Activated CD4-positive, CD25-positive, alpha-beta regulatory T cell treated with anti-CD3 and anti-CD28 coated beads, Interleukin-2, amount 50 U/mL, for 72 hours (primary cell): Measurements from ENCODE around the gene DNAJC6.
"Not testable (repeated sequence)": the region's sequence is repeated elsewhere in the genome, so short reads cannot be mapped to it uniquely, and the experiment has no call there.

Experiments
- DNase-seq: peaks from one replicate; pipeline ENCODE4 v3.0.0; 2021

Gene DNAJC6

DNA sequence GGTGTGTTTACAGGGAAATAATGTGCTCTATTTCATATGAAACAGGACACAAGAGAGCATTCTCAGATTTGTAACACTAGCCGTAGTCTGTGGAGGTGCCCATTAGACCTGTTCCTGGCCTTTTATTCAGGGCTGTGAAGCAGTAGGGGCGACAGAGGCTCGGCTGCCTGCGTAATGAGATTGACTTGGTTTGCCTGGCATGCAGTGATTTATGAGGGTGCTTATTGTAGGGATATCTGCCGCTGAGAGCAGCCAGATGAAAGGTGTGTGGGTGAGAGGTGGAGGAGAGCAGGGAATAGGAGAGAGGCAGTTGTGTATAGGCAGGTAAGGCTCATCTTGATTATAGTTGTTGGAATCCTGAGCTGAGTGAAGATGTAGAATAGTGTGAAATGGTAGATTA lies 51.3 kb downstream of the DNAJC6 start:
- DNase-seq: no peak

DNA sequence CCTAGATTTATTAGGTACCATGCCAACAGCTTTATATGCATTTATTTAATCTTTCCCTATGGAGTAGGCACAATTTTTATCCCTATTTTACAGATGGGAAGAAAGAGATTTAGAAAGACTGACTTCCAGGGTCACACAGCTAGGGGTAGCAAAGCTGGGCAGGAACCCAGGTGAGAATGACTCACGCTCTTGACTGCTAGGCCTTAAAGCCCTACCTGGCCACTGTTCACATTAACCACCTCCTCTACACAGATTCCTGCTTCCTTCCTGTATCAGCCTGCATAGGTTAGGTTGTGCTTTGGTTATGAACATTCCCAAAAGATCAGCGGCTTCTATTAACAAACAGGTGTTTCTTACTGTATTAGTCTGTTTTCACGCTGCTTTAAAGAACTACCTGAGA lies 53.2 kb downstream of the DNAJC6 start:
- DNase-seq: no peak

DNA sequence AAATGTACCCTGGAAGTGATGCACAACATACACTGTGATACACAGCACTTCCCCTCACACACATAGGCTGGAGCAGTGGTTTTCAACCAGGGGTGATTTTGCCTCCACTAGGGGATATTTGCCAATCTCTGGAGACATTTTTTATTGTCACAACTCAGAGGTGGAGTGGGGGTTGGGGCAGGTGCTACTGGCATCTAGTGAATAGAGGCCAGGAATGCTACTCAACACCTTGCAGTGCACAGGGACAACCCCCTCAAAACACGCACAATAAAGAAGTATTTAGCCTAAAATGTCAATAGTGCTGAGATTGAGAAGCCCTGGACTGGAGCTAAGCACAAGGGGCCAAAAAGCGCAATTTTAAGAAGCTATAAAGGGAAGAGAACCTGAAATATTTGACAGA lies 54.1 kb downstream of the DNAJC6 start:
- no peak for DNase-seq

DNA sequence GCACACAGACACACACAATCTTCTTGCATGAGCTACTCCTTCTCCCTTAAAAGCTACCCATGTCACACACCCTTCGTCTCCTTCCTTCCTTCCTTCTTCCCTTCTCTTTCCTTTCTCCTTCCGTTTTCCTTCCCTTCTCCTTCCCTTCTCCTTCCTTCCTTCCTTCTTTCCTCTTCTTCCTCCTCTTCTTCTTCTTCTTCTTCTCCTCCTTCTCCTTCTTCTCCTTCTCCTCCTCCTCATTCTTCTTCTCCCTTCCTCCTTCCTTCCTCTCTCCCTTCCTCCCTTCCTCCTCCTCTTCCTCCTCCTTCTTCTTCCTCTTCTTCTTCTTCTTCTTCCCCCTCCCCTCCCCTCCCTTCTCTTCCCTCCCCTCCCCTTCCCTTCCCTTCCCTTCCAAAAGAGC lies 59.1 kb downstream of the DNAJC6 start:
- DNase-seq: no peak

DNA sequence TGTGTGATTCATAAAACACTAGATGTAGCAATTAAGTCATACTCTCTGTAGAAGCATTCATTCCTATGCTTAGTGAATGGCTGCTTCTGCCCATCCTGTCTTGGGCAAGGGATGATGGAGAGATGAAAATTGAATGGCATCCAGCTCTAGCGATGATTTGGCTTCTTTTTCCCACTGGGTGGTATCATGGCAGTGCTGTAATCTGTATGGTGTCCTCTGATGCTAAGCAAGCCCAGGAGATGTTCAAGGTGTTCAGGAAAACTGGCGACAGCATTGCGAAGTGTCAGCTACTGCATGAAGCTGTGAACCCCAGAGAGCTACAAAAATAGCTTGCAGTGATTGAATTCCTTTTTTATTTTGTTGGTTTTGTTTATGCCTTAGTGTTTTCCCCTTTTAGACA lies 62.2 kb downstream of the DNAJC6 start:
- no peak for DNase-seq

DNA sequence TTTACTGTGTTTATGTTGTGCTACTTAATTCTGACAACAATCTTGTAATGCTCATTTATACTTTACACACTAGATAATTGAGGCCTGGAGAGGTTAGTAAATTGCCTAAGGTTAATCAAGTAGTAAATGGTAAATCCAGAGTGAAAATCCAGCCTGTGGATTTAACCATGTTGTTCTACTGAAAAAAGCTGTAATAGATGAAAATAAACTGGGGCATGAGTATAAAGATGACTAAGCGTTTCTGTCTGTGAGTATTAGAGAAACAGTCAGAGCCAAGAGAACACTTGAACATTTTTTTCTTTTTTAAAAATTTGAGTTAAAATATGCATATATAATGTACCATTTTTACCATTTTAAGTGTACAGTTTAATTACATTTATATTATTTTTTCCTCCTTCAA lies 63.2 kb downstream of the DNAJC6 start:
- DNase-seq: no peak

DNA sequence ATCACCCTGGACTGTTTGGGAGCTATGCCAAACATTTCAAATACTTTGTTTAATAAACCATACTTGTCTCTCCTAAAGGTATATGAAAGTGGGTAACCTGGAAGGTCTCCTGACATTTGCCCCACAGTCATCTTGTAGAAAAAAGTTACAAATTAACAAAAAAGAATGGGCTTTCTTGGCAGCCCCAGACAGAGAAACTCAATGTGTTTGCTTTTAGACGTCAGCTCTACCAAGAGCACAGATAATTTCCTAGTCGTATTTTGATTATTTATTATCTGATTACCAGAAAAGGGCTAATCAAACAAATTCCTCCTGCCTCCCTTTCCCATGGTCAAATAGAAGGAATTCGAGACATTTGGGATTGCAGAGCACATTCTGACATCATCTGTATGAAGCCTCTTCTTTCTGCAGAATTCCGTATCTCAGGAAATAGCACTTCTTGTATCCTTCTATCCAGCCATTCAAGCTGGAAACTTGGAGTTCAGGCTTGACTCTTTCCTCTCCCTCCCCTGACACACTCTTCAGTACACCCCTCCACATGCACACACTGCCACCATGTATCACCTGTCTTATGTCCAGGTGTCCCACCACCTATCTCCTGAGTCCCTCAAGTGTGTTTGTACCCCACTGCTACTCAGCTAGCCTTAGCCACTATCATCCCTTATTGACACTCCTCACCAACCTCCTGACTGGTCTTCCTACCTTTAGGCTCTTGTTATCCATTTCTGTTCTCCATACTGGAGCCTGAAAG lies 68.3 kb downstream of the DNAJC6 start:
- no peak for DNase-seq

DNA sequence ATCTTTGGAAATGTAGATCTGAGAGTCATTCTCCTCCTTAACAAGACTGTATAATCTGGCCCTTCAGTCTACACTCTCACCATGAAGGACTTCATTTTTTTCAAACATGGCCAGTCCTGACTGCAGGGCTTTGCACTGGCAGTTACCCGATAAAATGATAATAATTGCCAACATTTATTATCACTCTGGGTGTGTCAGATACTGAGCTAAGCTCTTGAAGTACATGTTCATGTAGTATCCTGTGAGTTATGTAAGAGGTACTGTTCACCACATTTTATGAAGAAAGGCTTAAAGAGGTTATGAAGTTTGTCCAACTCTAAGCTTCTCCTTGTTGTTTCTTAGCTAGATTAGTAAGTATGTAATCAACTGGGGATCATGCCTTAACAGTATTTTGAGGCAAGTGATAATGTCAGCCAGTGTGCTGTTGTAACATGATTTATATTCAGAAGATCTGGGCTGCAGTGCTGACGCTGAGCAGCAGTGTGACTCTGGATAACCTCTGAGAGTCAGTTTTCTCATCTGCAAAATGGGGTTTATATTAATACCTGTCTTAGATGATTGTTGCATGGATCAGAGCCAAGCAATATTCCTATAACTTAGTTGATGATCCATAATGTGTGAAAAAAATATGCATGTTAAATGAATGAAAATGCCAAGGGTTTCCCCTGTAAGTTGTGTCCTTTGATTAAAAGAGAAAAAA lies 69.1 kb downstream of the DNAJC6 start:
- no peak for DNase-seq

DNA sequence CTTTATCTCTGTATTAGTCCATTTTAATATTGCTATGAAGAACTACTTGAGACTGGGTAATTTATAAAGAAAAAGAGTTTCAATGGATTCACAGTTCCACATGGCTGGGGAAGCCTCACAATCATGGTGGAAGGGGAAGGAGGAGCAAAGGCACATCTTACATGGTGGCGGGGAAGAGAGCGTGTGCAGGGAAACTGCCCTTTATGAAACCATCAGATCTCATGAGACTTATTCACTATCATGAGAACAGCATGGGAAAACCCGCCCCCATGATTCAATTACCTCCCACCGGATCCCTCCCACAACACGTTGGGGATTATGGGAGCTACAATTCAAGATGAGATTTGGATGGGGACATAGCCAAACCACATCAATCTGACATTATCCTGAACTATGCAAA lies 75.1 kb downstream of the DNAJC6 start:
- not testable (repeated sequence) for DNase-seq

DNA sequence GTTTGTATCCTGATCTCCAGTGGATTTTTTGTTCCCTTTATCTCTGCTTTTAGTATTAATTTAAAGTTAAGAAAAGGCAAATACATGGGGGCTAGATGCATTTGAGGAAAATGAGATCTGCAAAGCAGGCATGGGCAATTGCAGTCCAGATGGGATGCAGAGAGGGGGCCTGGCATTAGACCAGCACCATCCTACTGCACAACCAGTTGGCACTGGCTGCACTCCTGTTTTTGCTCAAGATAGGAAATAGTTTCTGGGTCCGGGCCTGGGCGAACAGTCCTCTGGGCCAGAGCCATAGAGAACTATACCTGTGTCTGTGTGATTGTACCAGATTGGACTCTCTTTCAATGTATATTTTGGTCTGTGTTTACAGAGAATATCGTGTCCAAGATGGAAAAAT lies 77.1 kb downstream of the DNAJC6 start:
- no peak for DNase-seq

DNA sequence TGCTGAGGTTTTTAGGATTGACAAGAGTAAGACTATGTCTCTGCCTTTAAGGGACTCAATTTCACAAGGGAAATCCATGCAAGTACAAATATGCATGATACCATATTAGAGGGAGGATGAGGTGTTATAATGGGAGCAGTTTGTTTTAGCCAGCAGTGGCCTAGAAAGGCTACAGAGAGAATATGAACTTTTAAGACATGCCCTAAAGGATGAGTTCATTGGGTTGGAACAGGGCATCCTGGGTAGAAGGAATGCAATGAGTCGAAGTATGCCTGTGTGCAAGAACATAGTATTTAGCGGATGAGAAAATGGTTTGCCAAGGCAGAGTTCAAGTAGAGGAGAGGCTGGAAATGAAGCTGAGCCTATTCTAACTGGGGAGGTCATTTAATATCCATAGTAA lies 78.5 kb downstream of the DNAJC6 start:
- DNase-seq: no peak

DNA sequence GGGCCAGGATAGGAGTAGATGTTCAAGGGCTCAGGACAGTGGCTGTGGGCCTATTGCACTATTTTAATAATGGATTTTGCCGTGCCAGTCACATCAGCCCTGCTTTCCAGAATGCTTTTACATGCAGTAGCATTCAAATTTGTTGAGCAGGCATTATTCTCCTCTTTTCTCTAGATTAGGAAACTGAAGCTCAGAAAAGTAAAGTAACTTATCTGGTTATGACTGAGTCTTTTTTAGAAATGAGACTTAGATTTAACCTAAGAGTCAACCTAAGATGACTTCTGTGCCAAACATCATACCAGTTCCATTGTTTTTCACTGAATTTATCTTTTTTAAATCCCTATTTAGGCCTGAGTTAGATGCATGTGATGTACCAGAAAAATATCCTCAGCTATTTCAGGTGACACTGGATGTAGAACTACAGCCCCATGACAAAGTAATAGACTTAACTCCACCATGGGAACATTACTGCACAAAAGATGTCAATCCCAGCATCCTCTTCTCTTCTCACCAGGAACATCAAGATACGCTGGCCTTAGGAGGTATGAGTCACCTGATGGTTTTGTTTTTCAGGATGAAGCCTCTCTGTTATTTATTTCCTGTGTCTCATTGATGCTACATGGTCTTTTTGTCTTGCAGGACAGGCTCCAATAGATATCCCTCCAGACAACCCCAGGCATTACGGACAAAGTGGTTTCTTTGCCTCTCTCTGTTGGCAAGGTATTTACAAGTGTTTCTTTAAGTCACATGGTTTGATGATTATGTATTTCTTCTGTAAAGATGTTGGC lies 79.8 kb downstream of the DNAJC6 start:
- DNase-seq: no peak

DNA sequence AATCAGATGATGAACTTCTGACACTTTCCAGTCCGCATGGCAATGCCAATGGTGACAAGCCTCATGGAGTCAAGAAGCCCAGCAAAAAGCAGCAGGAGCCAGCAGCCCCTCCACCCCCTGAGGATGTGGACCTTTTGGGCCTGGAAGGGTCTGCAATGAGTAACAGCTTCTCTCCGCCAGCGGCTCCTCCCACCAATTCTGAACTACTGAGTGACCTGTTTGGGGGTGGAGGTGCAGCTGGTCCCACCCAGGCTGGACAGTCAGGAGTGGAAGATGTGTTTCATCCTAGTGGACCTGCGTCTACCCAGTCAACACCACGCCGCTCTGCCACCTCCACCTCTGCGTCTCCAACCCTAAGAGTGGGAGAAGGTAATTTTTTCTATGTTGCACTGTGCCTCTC lies 83.2 kb downstream of the DNAJC6 start:
- DNase-seq: no peak

DNA sequence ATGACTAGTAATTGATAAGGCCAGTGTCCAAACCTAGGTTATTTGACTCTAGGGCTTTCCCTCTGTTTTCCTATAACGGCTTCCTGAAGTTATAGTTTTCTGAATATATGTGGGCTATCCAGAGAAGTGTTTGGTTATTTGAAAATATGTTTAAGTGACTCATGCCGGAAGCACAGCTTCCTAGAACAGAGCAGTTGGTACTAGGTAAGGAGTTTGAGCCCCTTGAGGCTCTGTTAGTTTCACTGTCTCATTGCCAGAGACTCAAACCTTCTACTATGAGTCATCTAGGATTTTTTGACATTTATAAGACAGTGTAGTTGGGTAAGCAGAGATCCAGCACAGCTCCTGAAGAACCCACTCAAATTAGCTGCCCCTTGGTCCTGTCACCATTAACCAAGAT lies 84.0 kb downstream of the DNAJC6 start:
- no peak for DNase-seq

DNA sequence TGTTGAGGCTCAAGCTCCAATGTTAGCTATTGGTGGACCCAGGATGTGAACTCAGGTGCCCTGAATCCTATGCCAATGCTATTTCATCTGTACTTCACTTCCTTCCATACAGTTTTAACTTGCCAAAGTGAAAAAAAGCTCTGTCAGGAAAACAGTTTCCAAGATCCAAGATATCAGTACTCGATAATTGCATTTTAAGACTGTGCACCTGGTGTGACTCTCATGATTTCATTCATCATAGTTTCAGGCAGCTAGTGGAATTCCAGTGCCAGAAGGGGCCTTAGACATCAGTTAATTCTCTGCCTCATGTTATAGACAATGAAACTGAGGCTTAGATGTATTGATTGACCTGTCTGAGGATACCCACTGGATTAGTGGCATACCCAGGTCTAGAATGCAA lies 84.6 kb downstream of the DNAJC6 start:
- no peak for DNase-seq

DNA sequence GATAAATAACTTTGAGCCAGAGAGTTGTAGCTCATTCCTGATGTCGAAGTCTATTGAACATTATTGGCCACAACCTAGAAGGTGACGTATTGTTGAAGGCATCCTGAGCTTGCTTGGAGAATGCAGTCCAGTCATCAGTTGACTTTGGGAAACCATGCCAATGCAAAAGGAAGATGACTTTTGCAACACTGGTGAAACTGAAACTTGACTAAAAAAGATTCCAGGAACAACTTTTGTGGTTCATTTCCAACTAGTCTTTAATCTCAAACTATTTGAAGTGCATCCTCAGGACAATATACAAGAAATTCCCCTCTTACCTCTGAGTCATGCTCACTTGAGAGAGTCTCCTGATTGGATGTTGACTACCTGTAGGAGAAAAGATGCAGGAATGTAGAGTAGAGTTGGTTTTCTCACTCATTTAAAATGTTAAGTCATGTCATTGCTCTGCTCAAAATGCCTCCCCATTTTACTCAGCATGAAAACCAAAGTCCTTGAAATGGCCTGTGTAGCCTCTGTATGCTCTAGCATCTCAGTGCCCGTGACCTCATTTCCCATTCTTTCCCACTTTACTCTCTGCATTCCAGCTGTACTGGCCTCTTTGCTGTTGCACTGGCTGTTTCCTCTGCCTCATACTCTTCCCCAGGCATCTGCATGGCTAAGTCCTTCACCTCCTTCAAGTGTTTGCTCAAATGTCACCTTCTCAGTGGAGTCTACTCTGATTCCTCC lies 86.7 kb downstream of the DNAJC6 start:
- no peak for DNase-seq

DNA sequence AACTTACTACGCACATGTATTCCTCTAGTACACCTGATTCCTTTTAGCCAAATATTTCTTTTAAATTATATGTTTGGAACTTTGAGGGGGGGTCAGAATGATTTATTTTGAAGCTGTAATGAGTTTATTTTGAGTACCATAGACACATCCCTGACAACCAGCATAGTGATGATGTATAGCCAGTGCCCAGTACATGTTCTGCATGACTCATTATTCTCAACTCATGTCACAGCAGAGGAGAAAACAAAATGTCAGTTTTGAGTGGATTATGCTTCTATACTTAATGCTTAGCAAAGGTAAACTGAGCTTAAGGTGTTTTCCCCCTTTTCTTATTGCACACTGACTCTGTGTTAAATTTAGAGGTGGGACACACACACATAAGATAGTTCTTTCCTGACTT lies 88.7 kb downstream of the DNAJC6 start:
- DNase-seq: no peak

DNA sequence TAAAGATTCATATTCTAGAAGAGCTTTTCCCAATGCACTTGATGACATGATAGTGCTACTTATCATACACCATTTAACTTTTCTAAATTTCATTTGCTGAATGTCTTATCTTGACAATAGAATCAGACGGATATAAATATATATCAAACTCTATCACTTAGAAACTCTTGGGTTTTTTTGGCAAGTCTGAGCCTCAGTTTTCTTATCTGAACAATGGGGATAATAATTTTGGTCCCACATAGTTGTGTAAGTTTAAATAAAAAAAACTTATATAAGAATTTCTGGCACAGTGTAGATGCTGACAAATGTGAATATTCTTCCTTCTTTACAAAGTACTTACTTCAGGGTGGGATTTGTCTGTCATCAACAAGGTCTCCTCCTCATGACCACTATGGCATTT lies 89.7 kb downstream of the DNAJC6 start:
- no peak for DNase-seq

DNA sequence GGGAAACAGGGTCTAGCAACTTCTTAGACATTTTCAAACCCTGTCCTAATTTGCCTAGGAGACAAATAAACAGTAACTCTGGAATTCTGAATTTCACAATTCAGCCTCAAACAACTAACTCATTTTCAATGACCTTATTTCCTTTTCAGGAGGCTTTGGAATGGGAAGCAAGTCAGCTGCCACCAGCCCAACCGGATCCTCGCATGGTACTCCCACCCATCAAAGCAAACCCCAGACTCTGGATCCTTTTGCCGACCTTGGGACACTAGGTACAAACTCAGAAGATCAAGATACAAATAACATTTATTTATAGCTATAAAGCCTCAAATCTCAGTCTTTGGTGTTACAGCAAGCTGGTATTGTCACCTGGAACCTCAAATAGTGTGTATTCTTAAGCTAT lies 92.3 kb downstream of the DNAJC6 start:
- DNase-seq: no peak

DNA sequence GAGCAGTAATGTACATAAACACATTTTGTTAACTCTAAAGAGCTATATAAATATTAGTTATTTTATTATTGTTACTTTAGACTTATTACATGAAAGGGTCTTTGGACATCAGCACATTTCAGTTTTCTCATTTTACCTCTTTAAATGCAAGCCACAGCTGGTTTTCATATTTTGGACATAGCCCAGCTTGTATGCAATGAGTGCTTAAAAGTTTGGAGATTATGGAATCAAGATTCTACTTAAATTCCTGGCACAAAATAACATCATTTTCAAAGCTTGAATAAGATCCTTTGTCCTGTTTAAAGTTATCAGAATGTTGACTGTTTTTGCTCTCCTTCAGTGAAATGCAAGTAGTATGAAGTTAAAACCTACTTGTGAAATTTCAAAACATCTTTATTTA lies 95.6 kb downstream of the DNAJC6 start:
- DNase-seq: no peak

DNA sequence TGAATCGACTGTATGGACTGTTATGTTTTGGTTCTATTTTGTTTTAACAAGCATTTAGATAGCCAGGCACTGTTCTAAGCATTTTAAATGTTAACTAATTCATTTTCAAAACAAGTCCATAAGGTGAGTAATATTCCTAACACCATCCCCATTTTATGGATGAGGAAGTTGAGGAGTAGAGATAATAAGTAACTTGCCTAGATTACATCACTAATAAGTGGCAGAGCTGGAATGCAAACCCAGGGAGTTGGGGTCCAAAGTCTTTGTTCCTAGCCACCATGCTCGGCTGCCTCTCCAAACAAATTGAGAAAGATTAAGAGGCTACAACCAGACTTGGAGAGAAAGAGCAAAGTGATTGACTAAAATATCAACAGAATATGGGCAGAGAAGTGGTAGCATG lies 98.5 kb downstream of the DNAJC6 start:
- no peak for DNase-seq

DNA sequence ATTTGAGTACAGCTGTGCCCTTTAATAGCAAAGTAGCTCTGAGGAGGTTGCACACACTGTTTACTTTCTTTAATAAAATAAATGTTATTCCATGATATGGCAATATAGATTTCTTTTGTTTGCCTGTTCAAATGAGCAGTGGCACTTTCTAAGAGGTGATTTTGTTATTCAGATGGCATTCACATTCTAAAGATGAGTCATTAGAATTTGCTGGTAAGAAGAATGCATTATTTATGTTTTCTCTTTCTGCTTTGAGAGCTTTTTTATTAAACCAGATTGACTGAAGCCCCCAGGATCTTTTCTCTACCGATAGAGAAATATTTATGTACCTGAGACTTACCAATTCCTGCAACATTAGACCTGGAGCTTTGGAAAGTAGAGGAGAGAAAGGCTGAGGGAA lies 100.0 kb downstream of the DNAJC6 start:
- no peak for DNase-seq

DNA sequence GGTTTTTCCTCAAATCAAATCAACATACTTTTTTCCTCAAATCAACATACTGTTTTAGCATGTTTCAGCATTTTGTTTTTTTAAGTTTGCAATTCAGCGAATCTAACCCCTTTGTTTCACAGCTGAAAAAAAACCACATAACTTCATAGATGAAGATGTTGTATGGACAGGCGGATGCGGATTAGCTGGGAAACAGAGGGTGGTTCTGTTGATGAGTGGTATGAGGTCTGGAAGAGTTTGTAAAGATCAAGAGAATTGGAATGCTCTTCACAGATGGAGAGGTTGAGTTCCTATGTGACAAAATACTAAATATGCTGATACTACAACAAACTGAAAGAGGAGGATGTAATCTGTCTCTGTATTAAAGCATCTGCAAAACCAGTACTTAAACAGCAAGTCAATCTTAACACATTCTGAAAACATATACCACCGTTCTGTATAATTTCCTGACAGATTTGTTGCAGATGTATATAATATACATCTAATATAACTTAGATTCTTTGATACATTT lies 100.5 kb downstream of the DNAJC6 start:
- no peak for DNase-seq
